SU-DHL-6 (cell line): Measurements from ENCODE around the gene DCLK1.

ENCODE experiments used
- H2AFZ ChIP-seq: fragments of 200-600 bp; sonication (generic); 2 replicates; pipeline ENCODE4 v1.6.1; 2014; ENCODE audit warnings: low read depth, mild to moderate bottlenecking, moderate library complexity, mixed read lengths, antibody characterized with exemption, low read length; ENCODE audit not compliant: severe bottlenecking
- H3F3A ChIP-seq: fragments of 200-600 bp; shearing (Covaris generic); 2 replicates; pipeline ENCODE4 v1.6.0; 2016; ENCODE audit warnings: antibody characterized with exemption, mild to moderate bottlenecking; ENCODE audit not compliant: insufficient read depth
- H3K27ac ChIP-seq: fragments of 200-600 bp; sonication (generic); 2 replicates; pipeline ENCODE4 v1.5.1; 2016; ENCODE audit warnings: low read depth, mild to moderate bottlenecking, low read length, moderate library complexity, mixed read lengths
- H3K27me3 ChIP-seq: fragments of 200-600 bp; sonication (generic), shearing (Covaris generic); 2 replicates; pipeline ENCODE4 v1.6.0; 2014; ENCODE audit warnings: mild to moderate bottlenecking, low read length
- H3K36me3 ChIP-seq: fragments of 200-600 bp; sonication (generic); 2 replicates; pipeline ENCODE4 v1.6.1; 2014; ENCODE audit warnings: mild to moderate bottlenecking, low read length, mixed read lengths
- H3K4me2 ChIP-seq: fragments of 300-600, 200-600 bp; shearing (Covaris generic), sonication (generic); 2 replicates; pipeline ENCODE4 v1.6.0; 2014; ENCODE audit warnings: low read length, low read depth, mild to moderate bottlenecking; ENCODE audit not compliant: poor library complexity, severe bottlenecking
- H3K4me3 ChIP-seq: fragments of 200-600 bp; sonication (generic); 2 replicates; pipeline ENCODE4 v1.5.1; 2014; ENCODE audit warnings: antibody characterized with exemption, low read length, mild to moderate bottlenecking, mixed read lengths; ENCODE audit not compliant: insufficient read depth, poor library complexity, severe bottlenecking
- H3K79me2 ChIP-seq: fragments of 200-600 bp; sonication (generic); 2 replicates; pipeline ENCODE4 v1.6.1; 2014; ENCODE audit warnings: mild to moderate bottlenecking, low read length, moderate library complexity; ENCODE audit not compliant: insufficient read depth
- H3K9ac ChIP-seq: fragments of 200-600 bp; sonication (generic); 2 replicates; pipeline ENCODE4 v1.7.0; 2014; ENCODE audit warnings: mild to moderate bottlenecking, low read length
- H3K9me2 ChIP-seq: fragments of 200-600 bp; sonication (generic); replicated peaks from 2 replicates; pipeline ENCODE4 v1.6.1; 2014; ENCODE audit warnings: low read length; ENCODE audit not compliant: insufficient read depth
- H3K9me3 ChIP-seq: fragments of 200-600 bp; sonication (generic); 2 replicates; pipeline ENCODE4 v1.6.1; 2014; ENCODE audit warnings: low read length, mixed read lengths; ENCODE audit not compliant: insufficient read depth
- H4K20me1 ChIP-seq: fragments of 200-600 bp; sonication (generic); 2 replicates; pipeline ENCODE4 v1.6.1; 2014; ENCODE audit warnings: low read depth, mild to moderate bottlenecking, antibody characterized with exemption, low read length, moderate library complexity, mixed read lengths
- CTCF ChIP-seq: fragments of 200-600 bp; sonication (generic); IDR thresholded peaks from one replicate; pipeline ENCODE4 v1.5.1; 2017; ENCODE audit warnings: antibody characterized with exemption, mild to moderate bottlenecking, low read length, moderate library complexity; ENCODE audit not compliant: insufficient read depth, poor library complexity, severe bottlenecking
- EZH2phosphoT487 ChIP-seq: fragments of 200-600 bp; sonication (generic), shearing (Covaris generic); conservative IDR thresholded peaks from 2 replicates; pipeline ENCODE4 v1.6.1; 2018; ENCODE audit warnings: mild to moderate bottlenecking, antibody characterized with exemption, low read length, moderate library complexity, mixed read lengths

The DCLK1 gene

GRCh38 chr13:35876601-35877000 is 254.6 kb downstream of the DCLK1 start:
- H3K79me2 ChIP-seq = no peaks in the 10 kb centered on the region
- H3F3A ChIP-seq = no peaks in the 10 kb centered on the region
- no peak for TF ChIP-seq CTCF
- TF ChIP-seq EZH2phosphoT487 = no peak
- H3K27ac ChIP-seq = no peak overlapping the region
- no peaks in the 10 kb centered on the region for H4K20me1 ChIP-seq
- no peak overlapping the region for H3K4me2 ChIP-seq
- H3K36me3 ChIP-seq = no peaks in the 10 kb centered on the region
- H3K27me3 ChIP-seq = no peaks in the 10 kb centered on the region
- no peak overlapping the region for H2AFZ ChIP-seq
- H3K9me2 ChIP-seq = no peaks in the 10 kb centered on the region
- no peaks in the 10 kb centered on the region for H3K9me3 ChIP-seq
- H3K4me3 ChIP-seq = no peak overlapping the region
- no peak overlapping the region for H3K9ac ChIP-seq

- Histone ChIP-seq H4K20me1 (no peaks in the 10 kb centered on the region), H3K9me3 (no peaks in the 10 kb centered on the region), H3F3A (no peaks in the 10 kb centered on the region), H3K36me3 (no peaks in the 10 kb centered on the region), H3K27me3 (no peaks in the 10 kb centered on the region), H3K4me2 (no peak overlapping the region), H2AFZ (no peak overlapping the region), H3K9me2 (no peaks in the 10 kb centered on the region), H3K4me3 (no peak overlapping the region), H3K79me2 (no peaks in the 10 kb centered on the region), H3K27ac (no peak overlapping the region), H3K9ac (no peak overlapping the region)
- TF ChIP-seq EZH2phosphoT487 = no peak
- TF ChIP-seq CTCF = no peak
Observed at GRCh38 chr13:35874704-35875103, 256.5 kb downstream of the DCLK1 start.

DNA sequence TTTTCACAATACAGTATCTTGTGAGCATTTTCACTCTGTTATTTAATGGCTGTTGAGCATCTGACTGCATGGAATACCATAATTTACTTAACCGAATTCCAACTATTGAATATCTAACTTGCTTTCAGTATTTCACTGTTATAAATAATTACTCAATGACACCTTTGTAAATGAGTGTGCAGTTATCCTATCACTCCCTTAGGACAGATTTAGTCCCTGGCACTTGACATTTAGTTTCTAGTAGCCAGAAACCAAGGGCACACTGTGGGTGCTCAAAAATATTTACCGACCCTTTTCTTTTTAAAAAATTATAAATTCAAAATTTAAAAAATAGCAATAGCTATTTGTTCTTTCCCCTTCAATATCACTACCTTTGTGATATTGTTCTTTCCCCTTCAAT is 258.8 kb downstream of the DCLK1 start:
- no peak overlapping the region for H3K4me2 ChIP-seq
- no peaks in the 10 kb centered on the region for H3K9me3 ChIP-seq
- H3K27me3 ChIP-seq = no peaks in the 10 kb centered on the region
- H2AFZ ChIP-seq = no peak overlapping the region
- TF ChIP-seq EZH2phosphoT487 (no peak), CTCF (no peak)
- H4K20me1 ChIP-seq = no peaks in the 10 kb centered on the region
- H3F3A ChIP-seq = no peaks in the 10 kb centered on the region
- H3K79me2 ChIP-seq = no peaks in the 10 kb centered on the region
- H3K36me3 ChIP-seq = no peaks in the 10 kb centered on the region
- H3K9ac ChIP-seq = no peak overlapping the region
- no peak overlapping the region for H3K27ac ChIP-seq
- H3K4me3 ChIP-seq = no peak overlapping the region
- H3K9me2 ChIP-seq = no peaks in the 10 kb centered on the region

DNA sequence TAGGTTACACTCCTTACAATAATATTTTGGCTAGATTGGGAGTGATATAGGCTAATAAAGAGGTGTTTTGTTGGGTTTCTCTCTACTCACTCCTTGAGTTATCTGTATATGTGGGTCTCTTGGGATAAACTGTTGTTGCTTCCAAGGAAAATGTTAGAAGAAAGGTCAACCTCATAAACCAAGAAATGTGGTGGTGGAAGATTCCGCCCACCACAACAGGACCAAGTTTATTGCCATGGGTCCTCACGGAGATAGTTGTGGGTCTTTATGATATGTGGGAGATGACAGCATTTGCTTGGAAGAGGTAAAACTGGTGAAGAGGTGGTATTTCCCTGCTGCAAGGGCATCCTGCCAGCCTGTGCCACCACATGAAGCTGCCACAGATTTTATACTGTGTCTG is 259.6 kb downstream of the DCLK1 start:
- H3K36me3 ChIP-seq = no peaks in the 10 kb centered on the region
- no peak overlapping the region for H2AFZ ChIP-seq
- H3K27ac ChIP-seq = no peak overlapping the region
- H3K9me3 ChIP-seq = no peaks in the 10 kb centered on the region
- H3K9me2 ChIP-seq = no peaks in the 10 kb centered on the region
- H3K79me2 ChIP-seq = no peaks in the 10 kb centered on the region
- H3K4me3 ChIP-seq = no peak overlapping the region
- no peaks in the 10 kb centered on the region for H4K20me1 ChIP-seq
- H3K9ac ChIP-seq = no peak overlapping the region
- H3F3A ChIP-seq = no peaks in the 10 kb centered on the region
- TF ChIP-seq CTCF (no peak), EZH2phosphoT487 (no peak)
- no peak overlapping the region for H3K4me2 ChIP-seq
- no peaks in the 10 kb centered on the region for H3K27me3 ChIP-seq
